B cell (primary cell): Measurements from ENCODE around the gene L3MBTL1. TPM values are rescaled to one million over a fixed set of nuclear protein-coding genes. Genes with fewer than 3 reads are reported as not detected.

Source experiments
- ATAC-seq: fragments of 200-7000 bp; cut with Tn5 transposase; one replicate; pipeline ENCODE4 v1.10.0; 2021; ENCODE audit warnings: low read depth, mild to moderate bottlenecking, moderate number of reproducible peaks, moderate library complexity
- CTCF ChIA-PET: fragments of 350-600 bp; sonication (Branson Sonifier 250); formaldehyde crosslinking; loops from one replicate; lab custom pipeline; 2021; ENCODE audit warnings: antibody characterized with exemption, inconsistent platforms; lab: Charles Lee
- POLR2A ChIA-PET: fragments of 350-600 bp; sonication (Branson Sonifier 250); formaldehyde crosslinking; loops from one replicate; lab custom pipeline; 2021; ENCODE audit warnings: antibody characterized with exemption; lab: Charles Lee
- DNase-seq: peaks from one replicate; pipeline ENCODE4 v3.0.0; 2013
- H2AFZ ChIP-seq: 2 replicates; pipeline ENCODE4 v1.6.1; 2012; ENCODE audit warnings: mild to moderate bottlenecking, low read depth, low read length; ENCODE audit not compliant: insufficient read depth, poor library complexity, severe bottlenecking
- H3K27ac ChIP-seq, 2 donors: 1 replicate in 1 of 2; 2 replicates in 1 of 2; pipeline ENCODE4 v1.5.1; 2012 to 2013; ENCODE audit warnings: low read length in 2 of 2, mild to moderate bottlenecking in 2 of 2, moderate library complexity in 1 of 2
- H3K27me3 ChIP-seq, 4 experiments: fragments of 200-600 bp in 1 of 4; sonication (generic) in 1 of 4; replicated peaks in 1 of 4; 1 replicate in 2 of 4; 2 replicates in 2 of 4; pipeline versions ENCODE4 v1.6.1 to v1.7.0; 2013 to 2016; ENCODE audit warnings: low read length in 3 of 4, mild to moderate bottlenecking in 2 of 4, mixed read lengths in 1 of 4, moderate library complexity in 1 of 4; ENCODE audit not compliant: insufficient read depth in 4 of 4, control insufficient read depth in 3 of 4; ENCODE audit errors: control extremely low read depth in 1 of 4
- H3K36me3 ChIP-seq, 2 experiments: replicated peaks in 1 of 2; 1 replicate in 1 of 2; 2 replicates in 1 of 2; pipeline versions ENCODE4 v1.6.1 to v1.7.1; 2013; ENCODE audit warnings: low read length in 1 of 2; ENCODE audit not compliant: insufficient read depth in 2 of 2, control insufficient read depth in 1 of 2; ENCODE audit errors: control extremely low read depth in 1 of 2, extremely low read depth in 1 of 2
- H3K4me1 ChIP-seq, 2 donors: fragments of 200-600 bp in 1 of 2; sonication (generic) in 1 of 2; 1 replicate in 1 of 2; 2 replicates in 1 of 2; pipeline versions ENCODE4 v1.5.1 to v1.6.1; 2013 to 2017; ENCODE audit warnings: low read length in 2 of 2; ENCODE audit not compliant: control insufficient read depth in 2 of 2, insufficient read depth in 2 of 2
- H3K4me2 ChIP-seq: replicated peaks from 2 replicates; pipeline ENCODE3; 2012; ENCODE audit warnings: mild to moderate bottlenecking, low read depth, low read length; ENCODE audit not compliant: poor library complexity, severe bottlenecking
- H3K4me3 ChIP-seq, 5 experiments: fragments of 200-600 bp in 1 of 5; sonication (generic) in 1 of 5; 1 replicate in 3 of 5; 2 replicates in 2 of 5; pipeline versions ENCODE4 v1.5.1 to v1.7.0; 2011 to 2016; ENCODE audit warnings: low read length in 4 of 5, mild to moderate bottlenecking in 4 of 5, low read depth in 2 of 5, control low read depth in 1 of 5, moderate library complexity in 1 of 5; ENCODE audit not compliant: insufficient read depth in 1 of 5; ENCODE audit errors: control extremely low read depth in 1 of 5, extremely low read depth in 1 of 5
- H3K79me2 ChIP-seq: fragments of 200-600 bp; sonication (generic); one replicate; pipeline ENCODE4 v1.6.0; 2016; ENCODE audit warnings: low read length; ENCODE audit not compliant: control insufficient read depth, insufficient read depth
- H3K9ac ChIP-seq: fragments of 200-600 bp; sonication (generic); 2 replicates; pipeline ENCODE4 v1.6.1; 2017; ENCODE audit warnings: mild to moderate bottlenecking, low read length, moderate library complexity
- H3K9me3 ChIP-seq, 3 donors: one replicate each; pipeline versions ENCODE4 v1.6.1 to v1.7.1; 2013; ENCODE audit warnings: low read length in 2 of 3; ENCODE audit not compliant: control insufficient read depth in 2 of 3, insufficient read depth in 1 of 3; ENCODE audit errors: control extremely low read depth in 1 of 3
- H4K20me1 ChIP-seq: 2 replicates; pipeline ENCODE4 v1.6.0; 2012; ENCODE audit warnings: mild to moderate bottlenecking, low read length; ENCODE audit not compliant: insufficient read depth, control insufficient read depth, poor library complexity, severe bottlenecking
- H3K27ac Mint-ChIP-seq: one replicate; pipeline ENCODE4 v1.8.0; 2021; ENCODE audit warnings: mixed read lengths
- H3K27me3 Mint-ChIP-seq: one replicate; pipeline ENCODE4 v1.8.0; 2021; ENCODE audit warnings: mixed read lengths
- H3K4me1 Mint-ChIP-seq: one replicate; pipeline ENCODE4 v1.8.0; 2021; ENCODE audit warnings: mixed read lengths
- H3K4me3 Mint-ChIP-seq: one replicate; pipeline ENCODE4 v1.8.0; 2021; ENCODE audit warnings: mixed read lengths
- H3K9me3 Mint-ChIP-seq: one replicate; pipeline ENCODE4 v1.8.0; 2022; ENCODE audit warnings: mixed read lengths; ENCODE audit not compliant: insufficient read depth
- EZH2 ChIP-seq: IDR thresholded peaks from 2 replicates; pipeline ENCODE4 v1.6.1; 2012; ENCODE audit warnings: borderline replicate concordance, low read depth, mild to moderate bottlenecking, moderate library complexity, low read length; ENCODE audit not compliant: insufficient read depth, poor library complexity, severe bottlenecking
- WGBS: methylation state at CpG from one replicate; pipeline ENCODE4 v1.1.5; 2013; ENCODE audit warnings: missing lambda C conversion rate; ENCODE audit not compliant: insufficient coverage; 5-methylcytosine and 5-hydroxymethylcytosine counted together
- intact Hi-C: fragments of 100-400 bp; cut with micrococcal nuclease; formaldehyde crosslinking; loops from one replicate; pipeline ENCODE4 v1.10.0; 2022
- polyA plus RNA-seq: library from polyadenylated mRNA; depleted of rRNA; stranded (reverse); fragments of >200 nt; gene quantifications from 2 replicates; pipeline ENCODE4 v1.2.3, GENCODE V29; 2012
- total RNA-seq, 2 donors: library from RNA; stranded (reverse); fragments of 120-200 nt in 1 of 2; gene quantifications; 1 replicate in 1 of 2; 2 replicates in 1 of 2; pipeline versions ENCODE4 v1.2.3 to v1.2.4, GENCODE V29; 2013 to 2022
- TF ChIP-seq, protein P1 (sequence below): fragments of 200-600 bp; IDR thresholded peaks from one replicate; pipeline ENCODE4 v1.8.0; 2022; ENCODE audit warnings: antibody characterized with exemption, mild to moderate bottlenecking

The L3MBTL1 gene
- total and polyA plus RNA-seq, 2 donors (not counting 1 experiment from before 2014, with no cell fraction given), result 15.6 to 31.4 TPM

DNA sequence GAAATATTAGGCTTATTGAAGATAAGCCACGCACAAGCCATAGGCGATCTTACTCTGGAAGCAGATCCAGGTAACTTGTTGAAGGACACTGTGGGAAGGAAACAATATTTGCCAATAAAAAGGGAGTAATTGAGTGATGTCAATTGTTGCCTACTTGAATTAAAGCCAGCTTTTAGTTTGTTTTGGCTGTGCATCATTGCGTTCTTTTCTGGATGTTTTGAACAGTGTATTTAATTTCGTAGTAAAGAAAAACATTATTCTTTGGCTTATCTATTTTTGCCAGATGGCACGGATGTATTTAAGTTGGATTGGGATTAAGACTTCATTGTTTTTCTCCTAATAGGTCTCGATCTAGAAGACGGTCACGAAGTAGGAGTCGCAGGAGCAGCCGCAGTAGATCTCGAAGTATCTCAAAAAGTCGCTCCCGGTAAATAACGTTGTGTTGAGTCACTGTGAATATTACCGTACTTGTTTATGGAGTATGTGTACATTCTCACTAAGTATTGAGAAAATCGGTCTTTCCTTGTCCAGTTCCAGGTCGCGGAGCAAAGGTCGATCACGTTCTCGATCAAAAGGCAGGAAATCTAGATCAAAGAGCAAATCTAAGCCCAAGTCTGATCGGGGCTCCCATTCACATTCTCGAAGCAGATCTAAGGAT is 47.2 kb upstream of the L3MBTL1 start:
- Histone ChIP-seq H3K4me2 (no peak overlapping the region), H3K4me1 (peaks cover 11 to 13% of the 10 kb centered on the region in 2 donors), H2AFZ (no peak overlapping the region), H3K9me3 (no peaks in the 10 kb centered on the region), H3K27me3 (no peaks in the 10 kb centered on the region), H3K9ac (no peak overlapping the region), H4K20me1 (peaks cover 66% of the 10 kb centered on the region), H3K36me3 (peaks cover 12 to 63% of the 10 kb centered on the region in 2 experiments), H3K27ac (no peak overlapping the region), H3K79me2 (peaks cover 23% of the 10 kb centered on the region), H3K4me3 (no peak overlapping the region)
- peak overlapping the region; percentile 56 for H3K27ac Mint-ChIP-seq
- DNase-seq (no peak), ATAC-seq (no peak)
- 97% methylated on average over 19 of the region's 23 CpGs for WGBS
- intact Hi-C loops, result no loop called here
- H3K4me3 Mint-ChIP-seq, result peak overlapping the region; percentile 24
- TF ChIP-seq, protein P1, sequence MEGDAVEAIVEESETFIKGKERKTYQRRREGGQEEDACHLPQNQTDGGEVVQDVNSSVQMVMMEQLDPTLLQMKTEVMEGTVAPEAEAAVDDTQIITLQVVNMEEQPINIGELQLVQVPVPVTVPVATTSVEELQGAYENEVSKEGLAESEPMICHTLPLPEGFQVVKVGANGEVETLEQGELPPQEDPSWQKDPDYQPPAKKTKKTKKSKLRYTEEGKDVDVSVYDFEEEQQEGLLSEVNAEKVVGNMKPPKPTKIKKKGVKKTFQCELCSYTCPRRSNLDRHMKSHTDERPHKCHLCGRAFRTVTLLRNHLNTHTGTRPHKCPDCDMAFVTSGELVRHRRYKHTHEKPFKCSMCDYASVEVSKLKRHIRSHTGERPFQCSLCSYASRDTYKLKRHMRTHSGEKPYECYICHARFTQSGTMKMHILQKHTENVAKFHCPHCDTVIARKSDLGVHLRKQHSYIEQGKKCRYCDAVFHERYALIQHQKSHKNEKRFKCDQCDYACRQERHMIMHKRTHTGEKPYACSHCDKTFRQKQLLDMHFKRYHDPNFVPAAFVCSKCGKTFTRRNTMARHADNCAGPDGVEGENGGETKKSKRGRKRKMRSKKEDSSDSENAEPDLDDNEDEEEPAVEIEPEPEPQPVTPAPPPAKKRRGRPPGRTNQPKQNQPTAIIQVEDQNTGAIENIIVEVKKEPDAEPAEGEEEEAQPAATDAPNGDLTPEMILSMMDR, result no peak
- no peak for TF ChIP-seq EZH2
- H3K27me3 Mint-ChIP-seq, result no peaks in the 10 kb centered on the region
- H3K9me3 Mint-ChIP-seq, result no peaks in the 10 kb centered on the region
- CTCF ChIA-PET, result no interaction called here
- peaks cover 36% of the 10 kb centered on the region for H3K4me1 Mint-ChIP-seq
- POLR2A ChIA-PET, result no interaction called here

DNA sequence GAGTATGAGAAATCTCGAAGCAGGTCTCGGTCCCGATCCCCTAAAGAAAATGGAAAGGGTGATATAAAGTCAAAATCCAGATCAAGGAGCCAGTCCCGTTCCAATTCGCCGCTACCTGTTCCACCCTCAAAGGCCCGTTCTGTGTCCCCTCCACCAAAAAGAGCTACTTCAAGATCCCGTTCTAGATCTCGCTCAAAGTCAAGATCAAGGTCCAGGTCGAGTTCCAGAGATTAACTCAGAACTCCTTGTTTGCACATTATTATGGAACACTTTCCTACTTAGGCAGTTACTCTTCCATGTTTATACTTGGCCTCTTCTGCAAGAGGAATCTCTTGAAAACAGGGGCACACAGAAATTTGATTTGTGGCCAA is 46.7 kb upstream of the L3MBTL1 start:
- H3K27ac Mint-ChIP-seq, result no peak overlapping the region
- H2AFZ ChIP-seq, result no peak overlapping the region
- no peak for TF ChIP-seq EZH2
- TF ChIP-seq, protein P1, result no peak
- H3K9me3 Mint-ChIP-seq, result no peaks in the 10 kb centered on the region
- intact Hi-C loops, result no loop called here
- no peak overlapping the region for H3K4me2 ChIP-seq
- CTCF ChIA-PET, result interaction anchor here (1.2 kb wide), 1 partner anchor 729 kb away, joined by 4 read pairs; no protein-coding TSS in a partner anchor
- WGBS, result 96% methylated on average over 7 of the region's 10 CpGs
- no peak overlapping the region for H3K4me3 ChIP-seq
- peak overlapping the region; percentile 21 for H3K4me3 Mint-ChIP-seq
- peaks cover 36% of the 10 kb centered on the region for H3K4me1 Mint-ChIP-seq
- H3K27me3 Mint-ChIP-seq, result no peaks in the 10 kb centered on the region
- H3K4me1 ChIP-seq, result peaks cover 11 to 13% of the 10 kb centered on the region in 2 donors
- POLR2A ChIA-PET, result no interaction called here
- no peak overlapping the region for H3K9ac ChIP-seq
- no peaks in the 10 kb centered on the region for H3K9me3 ChIP-seq
- no peak overlapping the region for H3K27ac ChIP-seq
- peaks cover 14 to 68% of the 10 kb centered on the region in 2 experiments for H3K36me3 ChIP-seq
- H3K27me3 ChIP-seq, result no peaks in the 10 kb centered on the region
- DNase-seq, result no peak
- ATAC-seq, result no peak
- peaks cover 68% of the 10 kb centered on the region for H4K20me1 ChIP-seq
- H3K79me2 ChIP-seq, result peaks cover 24% of the 10 kb centered on the region
